Kidney (tissue), 14 donors: ENCODE results near the gene P2RY11. TPM values are rescaled to one million over a fixed set of nuclear protein-coding genes. Genes with fewer than 3 reads are reported as not detected.

Experiments used
- DNase-seq, 5 donors: peaks; one replicate each; pipeline ENCODE4 v3.0.0-alpha.2; 2013 to 2020
- FAIRE-seq: peaks from 2 replicates; lab custom pipeline; 2012; peaks lifted over from hg19 to GRCh38; lab: Jason Lieb, UNC
- H3K27ac ChIP-seq, 2 donors: one replicate each; pipeline ENCODE4 v1.7.0; 2013; ENCODE audit warnings: low read depth in 2 of 2, low read length in 2 of 2, inconsistent platforms in 1 of 2
- H3K27me3 ChIP-seq: one replicate; pipeline ENCODE4 v1.7.1; 2013; ENCODE audit warnings: low read length, inconsistent platforms; ENCODE audit not compliant: control insufficient read depth, insufficient read depth
- H3K36me3 ChIP-seq, 3 donors: one replicate each; pipeline versions ENCODE4 v1.7.0 to v1.7.1; 2013; ENCODE audit warnings: low read length in 3 of 3, control low read depth in 1 of 3, inconsistent platforms in 1 of 3; ENCODE audit not compliant: insufficient read depth in 3 of 3, control insufficient read depth in 2 of 3
- H3K4me1 ChIP-seq, 3 donors: one replicate each; pipeline versions ENCODE4 v1.7.0 to v1.7.1; 2013; ENCODE audit warnings: low read length in 3 of 3, inconsistent platforms in 1 of 3, low read depth in 1 of 3; ENCODE audit not compliant: control insufficient read depth in 2 of 3, insufficient read depth in 2 of 3
- H3K4me3 ChIP-seq, 3 donors: one replicate each; pipeline versions ENCODE4 v1.7.0 to v1.8.1; 2013; ENCODE audit warnings: low read length in 3 of 3, control low read depth in 1 of 3, inconsistent platforms in 1 of 3
- H3K9ac ChIP-seq, 3 donors: one replicate each; pipeline versions ENCODE4 v1.7.0 to v1.7.1; 2013; ENCODE audit warnings: low read length in 3 of 3, control low read depth in 1 of 3, inconsistent platforms in 1 of 3
- H3K9me3 ChIP-seq, 3 donors: one replicate each; pipeline versions ENCODE4 v1.7.0 to v1.7.1; 2013; ENCODE audit warnings: low read length in 3 of 3, control low read depth in 1 of 3, inconsistent platforms in 1 of 3; ENCODE audit not compliant: control insufficient read depth in 2 of 3, insufficient read depth in 1 of 3
- intact Hi-C: fragments of 100-400 bp; cut with DNase I; formaldehyde crosslinking; loops from one replicate; pipeline ENCODE4 v1.11.1; 2022
- polyA plus RNA-seq: library from polyadenylated mRNA; stranded (reverse); fragments of 350-450 nt; fragmentation: Illumina TruSeq; extraction: RNeasy Lipid Tissue Mini Kit (QIAGEN cat#74804); gene quantifications from one replicate; pipeline ENCODE4 v1.2.3, GENCODE V29; 2014; ENCODE audit warnings: low read depth, low replicate concordance; ENCODE audit not compliant: insufficient read depth
- total RNA-seq: library from RNA; stranded (reverse); fragmentation: NEBNext Ultra II Directional; extraction: Animal tissue kit (Norgen Biotek cat#: 25700); gene quantifications from one replicate; pipeline ENCODE4 v1.2.1, GENCODE V29; 2021
- TF ChIP-seq, protein P1 (sequence below): IDR thresholded peaks from 3 replicates; pipeline ENCODE4 v1.5.1; 2012; ENCODE audit warnings: mild to moderate bottlenecking, moderate library complexity, borderline replicate concordance; ENCODE audit not compliant: insufficient read depth; ENCODE audit errors: extremely low read depth
- donor health status: control.
- donor health status: control.
- donor health status: control.
- donor health status: control.
- donor health status: control.
- donor health status: DM: yes; HTN: yes; CAD: no.
- donor health status: Normal renal cell carcinoma (clear cell type).

Gene P2RY11
- total and polyA plus RNA-seq, 2 donors from 2014 or later = 3.7 to 17.3 TPM

GRCh38 chr19:10158071-10158470 is 46.6 kb downstream of the P2RY11 start:
- Histone ChIP-seq H3K4me1 (no peaks in the 10 kb centered on the region), H3K4me3 (no peak overlapping the region), H3K27ac (no peak overlapping the region), H3K9ac (no peak overlapping the region), H3K27me3 (no peaks in the 10 kb centered on the region), H3K9me3 (no peaks in the 10 kb centered on the region), H3K36me3 (peaks cover 2 to 25% (median 25%) of the 10 kb centered on the region in 3 donors)
- intact Hi-C loops = no loop called here
- FAIRE-seq = no peak
- peak in 1 of 5 donors; percentile 55 for DNase-seq
- TF ChIP-seq, protein P1, sequence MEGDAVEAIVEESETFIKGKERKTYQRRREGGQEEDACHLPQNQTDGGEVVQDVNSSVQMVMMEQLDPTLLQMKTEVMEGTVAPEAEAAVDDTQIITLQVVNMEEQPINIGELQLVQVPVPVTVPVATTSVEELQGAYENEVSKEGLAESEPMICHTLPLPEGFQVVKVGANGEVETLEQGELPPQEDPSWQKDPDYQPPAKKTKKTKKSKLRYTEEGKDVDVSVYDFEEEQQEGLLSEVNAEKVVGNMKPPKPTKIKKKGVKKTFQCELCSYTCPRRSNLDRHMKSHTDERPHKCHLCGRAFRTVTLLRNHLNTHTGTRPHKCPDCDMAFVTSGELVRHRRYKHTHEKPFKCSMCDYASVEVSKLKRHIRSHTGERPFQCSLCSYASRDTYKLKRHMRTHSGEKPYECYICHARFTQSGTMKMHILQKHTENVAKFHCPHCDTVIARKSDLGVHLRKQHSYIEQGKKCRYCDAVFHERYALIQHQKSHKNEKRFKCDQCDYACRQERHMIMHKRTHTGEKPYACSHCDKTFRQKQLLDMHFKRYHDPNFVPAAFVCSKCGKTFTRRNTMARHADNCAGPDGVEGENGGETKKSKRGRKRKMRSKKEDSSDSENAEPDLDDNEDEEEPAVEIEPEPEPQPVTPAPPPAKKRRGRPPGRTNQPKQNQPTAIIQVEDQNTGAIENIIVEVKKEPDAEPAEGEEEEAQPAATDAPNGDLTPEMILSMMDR = no peak

DNA sequence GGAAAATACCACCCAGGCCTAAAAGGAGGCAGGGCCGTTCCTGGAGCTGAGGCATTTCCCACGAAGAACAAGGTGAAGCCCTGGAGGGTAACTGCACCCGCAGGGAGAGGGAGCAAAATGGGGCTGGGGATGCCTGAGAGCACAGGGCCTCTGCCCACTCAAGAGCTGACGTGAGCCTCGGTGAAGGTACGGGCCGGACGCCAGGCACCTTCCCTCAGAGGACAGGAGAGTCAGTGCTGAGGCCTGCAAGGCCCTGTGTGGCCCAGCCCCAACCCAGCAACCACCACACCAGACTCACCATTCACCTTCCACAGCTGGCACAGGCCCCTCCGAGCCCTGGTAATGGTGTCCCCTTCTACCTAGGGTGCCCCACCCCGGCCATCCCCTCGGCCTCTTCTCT is 47.0 kb downstream of the P2RY11 start:
- H3K9ac ChIP-seq = no peak overlapping the region
- intact Hi-C loops = no loop called here
- H3K27ac ChIP-seq = no peak overlapping the region
- FAIRE-seq (no peak), DNase-seq (peak in 1 of 5 donors; percentile 41)
- TF ChIP-seq, protein P1 = no peak
- no peaks in the 10 kb centered on the region for H3K4me1 ChIP-seq
- H3K36me3 ChIP-seq = peaks cover 2 to 26% (median 25%) of the 10 kb centered on the region in 3 donors
- H3K27me3 ChIP-seq = no peaks in the 10 kb centered on the region
- H3K9me3 ChIP-seq = no peaks in the 10 kb centered on the region
- no peak overlapping the region for H3K4me3 ChIP-seq

GRCh38 chr19:10159610-10160009 is 48.1 kb downstream of the P2RY11 start:
- H3K9me3 ChIP-seq = no peaks in the 10 kb centered on the region
- H3K4me3 ChIP-seq = no peak overlapping the region
- no peaks in the 10 kb centered on the region for H3K27me3 ChIP-seq
- H3K36me3 ChIP-seq = peaks cover 2 to 24% (median 17%) of the 10 kb centered on the region in 3 donors
- no peak overlapping the region for H3K27ac ChIP-seq
- no peak overlapping the region for H3K9ac ChIP-seq
- DNase-seq (peak in 1 of 5 donors; percentile 45), FAIRE-seq (no peak)
- intact Hi-C loops = no loop called here
- TF ChIP-seq, protein P1 = no peak
- H3K4me1 ChIP-seq = no peaks in the 10 kb centered on the region

- FAIRE-seq (no peak), DNase-seq (no peak)
- peaks cover 5 to 27% (median 21%) of the 10 kb centered on the region in 3 donors for H3K36me3 ChIP-seq
- H3K9me3 ChIP-seq = no peaks in the 10 kb centered on the region
- H3K4me1 ChIP-seq = no peaks in the 10 kb centered on the region
- no peak overlapping the region for H3K4me3 ChIP-seq
- intact Hi-C loops = no loop called here
- TF ChIP-seq, protein P1 = no peak
- no peaks in the 10 kb centered on the region for H3K27me3 ChIP-seq
- no peak overlapping the region for H3K27ac ChIP-seq
- no peak overlapping the region for H3K9ac ChIP-seq
These were observed 52.0 kb downstream of the P2RY11 start for GRCh38 chr19:10163536-10163935.
